GM12892 (cell line): ENCODE measurements around the gene TREM1.

Experiments used
- POLR2A ChIP-seq: IDR thresholded peaks from 2 replicates; pipeline ENCODE4 v1.6.1; 2011; ENCODE audit warnings: low read depth, low read length, control low read depth
- POLR2AphosphoS5 ChIP-seq: IDR thresholded peaks from 2 replicates; pipeline ENCODE4 v1.6.1; 2011; ENCODE audit warnings: low read depth, low read length, control low read depth
- TAF1 ChIP-seq: IDR thresholded peaks from 2 replicates; pipeline ENCODE4 v1.6.1; 2011; ENCODE audit warnings: low read depth, mild to moderate bottlenecking, control low read depth, low read length, borderline replicate concordance

GRCh38 chr6:41291717-41292116 lies 5.2 kb upstream of the TREM1 start:
- no peak for TF ChIP-seq POLR2A
- no peak for TF ChIP-seq TAF1
- TF ChIP-seq POLR2AphosphoS5 = no peak
